B cell (primary cell): ENCODE data around the gene UGGT1. TPM values are rescaled to one million over a fixed set of nuclear protein-coding genes. Genes with fewer than 3 reads are reported as not detected.

Experiments
- ATAC-seq: fragments of 200-7000 bp; cut with Tn5 transposase; one replicate; pipeline ENCODE4 v1.10.0; 2021; ENCODE audit warnings: low read depth, mild to moderate bottlenecking, moderate number of reproducible peaks, moderate library complexity
- CTCF ChIA-PET: fragments of 350-600 bp; sonication (Branson Sonifier 250); formaldehyde crosslinking; loops from one replicate; lab custom pipeline; 2021; ENCODE audit warnings: antibody characterized with exemption, inconsistent platforms; lab: Charles Lee
- POLR2A ChIA-PET: fragments of 350-600 bp; sonication (Branson Sonifier 250); formaldehyde crosslinking; loops from one replicate; lab custom pipeline; 2021; ENCODE audit warnings: antibody characterized with exemption; lab: Charles Lee
- DNase-seq: peaks from one replicate; pipeline ENCODE4 v3.0.0; 2013
- H2AFZ ChIP-seq: 2 replicates; pipeline ENCODE4 v1.6.1; 2012; ENCODE audit warnings: mild to moderate bottlenecking, low read depth, low read length; ENCODE audit not compliant: insufficient read depth, poor library complexity, severe bottlenecking
- H3K27ac ChIP-seq, 2 donors: 1 replicate in 1 of 2; 2 replicates in 1 of 2; pipeline ENCODE4 v1.5.1; 2012 to 2013; ENCODE audit warnings: low read length in 2 of 2, mild to moderate bottlenecking in 2 of 2, moderate library complexity in 1 of 2
- H3K27me3 ChIP-seq, 4 experiments: fragments of 200-600 bp in 1 of 4; sonication (generic) in 1 of 4; replicated peaks in 1 of 4; 1 replicate in 2 of 4; 2 replicates in 2 of 4; pipeline versions ENCODE4 v1.6.1 to v1.7.0; 2013 to 2016; ENCODE audit warnings: low read length in 3 of 4, mild to moderate bottlenecking in 2 of 4, mixed read lengths in 1 of 4, moderate library complexity in 1 of 4; ENCODE audit not compliant: insufficient read depth in 4 of 4, control insufficient read depth in 3 of 4; ENCODE audit errors: control extremely low read depth in 1 of 4
- H3K36me3 ChIP-seq, 2 experiments: replicated peaks in 1 of 2; 1 replicate in 1 of 2; 2 replicates in 1 of 2; pipeline versions ENCODE4 v1.6.1 to v1.7.1; 2013; ENCODE audit warnings: low read length in 1 of 2; ENCODE audit not compliant: insufficient read depth in 2 of 2, control insufficient read depth in 1 of 2; ENCODE audit errors: control extremely low read depth in 1 of 2, extremely low read depth in 1 of 2
- H3K4me1 ChIP-seq, 2 donors: fragments of 200-600 bp in 1 of 2; sonication (generic) in 1 of 2; 1 replicate in 1 of 2; 2 replicates in 1 of 2; pipeline versions ENCODE4 v1.5.1 to v1.6.1; 2013 to 2017; ENCODE audit warnings: low read length in 2 of 2; ENCODE audit not compliant: control insufficient read depth in 2 of 2, insufficient read depth in 2 of 2
- H3K4me2 ChIP-seq: replicated peaks from 2 replicates; pipeline ENCODE3; 2012; ENCODE audit warnings: mild to moderate bottlenecking, low read depth, low read length; ENCODE audit not compliant: poor library complexity, severe bottlenecking
- H3K4me3 ChIP-seq, 5 experiments: fragments of 200-600 bp in 1 of 5; sonication (generic) in 1 of 5; 1 replicate in 3 of 5; 2 replicates in 2 of 5; pipeline versions ENCODE4 v1.5.1 to v1.7.0; 2011 to 2016; ENCODE audit warnings: low read length in 4 of 5, mild to moderate bottlenecking in 4 of 5, low read depth in 2 of 5, control low read depth in 1 of 5, moderate library complexity in 1 of 5; ENCODE audit not compliant: insufficient read depth in 1 of 5; ENCODE audit errors: control extremely low read depth in 1 of 5, extremely low read depth in 1 of 5
- H3K79me2 ChIP-seq: fragments of 200-600 bp; sonication (generic); one replicate; pipeline ENCODE4 v1.6.0; 2016; ENCODE audit warnings: low read length; ENCODE audit not compliant: control insufficient read depth, insufficient read depth
- H3K9ac ChIP-seq: fragments of 200-600 bp; sonication (generic); 2 replicates; pipeline ENCODE4 v1.6.1; 2017; ENCODE audit warnings: mild to moderate bottlenecking, low read length, moderate library complexity
- H3K9me3 ChIP-seq, 3 donors: one replicate each; pipeline versions ENCODE4 v1.6.1 to v1.7.1; 2013; ENCODE audit warnings: low read length in 2 of 3; ENCODE audit not compliant: control insufficient read depth in 2 of 3, insufficient read depth in 1 of 3; ENCODE audit errors: control extremely low read depth in 1 of 3
- H4K20me1 ChIP-seq: 2 replicates; pipeline ENCODE4 v1.6.0; 2012; ENCODE audit warnings: mild to moderate bottlenecking, low read length; ENCODE audit not compliant: insufficient read depth, control insufficient read depth, poor library complexity, severe bottlenecking
- H3K27ac Mint-ChIP-seq: one replicate; pipeline ENCODE4 v1.8.0; 2021; ENCODE audit warnings: mixed read lengths
- H3K27me3 Mint-ChIP-seq: one replicate; pipeline ENCODE4 v1.8.0; 2021; ENCODE audit warnings: mixed read lengths
- H3K4me1 Mint-ChIP-seq: one replicate; pipeline ENCODE4 v1.8.0; 2021; ENCODE audit warnings: mixed read lengths
- H3K4me3 Mint-ChIP-seq: one replicate; pipeline ENCODE4 v1.8.0; 2021; ENCODE audit warnings: mixed read lengths
- H3K9me3 Mint-ChIP-seq: one replicate; pipeline ENCODE4 v1.8.0; 2022; ENCODE audit warnings: mixed read lengths; ENCODE audit not compliant: insufficient read depth
- EZH2 ChIP-seq: IDR thresholded peaks from 2 replicates; pipeline ENCODE4 v1.6.1; 2012; ENCODE audit warnings: borderline replicate concordance, low read depth, mild to moderate bottlenecking, moderate library complexity, low read length; ENCODE audit not compliant: insufficient read depth, poor library complexity, severe bottlenecking
- WGBS: methylation state at CpG from one replicate; pipeline ENCODE4 v1.1.5; 2013; ENCODE audit warnings: missing lambda C conversion rate; ENCODE audit not compliant: insufficient coverage; 5-methylcytosine and 5-hydroxymethylcytosine counted together
- intact Hi-C: fragments of 100-400 bp; cut with micrococcal nuclease; formaldehyde crosslinking; loops from one replicate; pipeline ENCODE4 v1.10.0; 2022
- polyA plus RNA-seq: library from polyadenylated mRNA; depleted of rRNA; stranded (reverse); fragments of >200 nt; gene quantifications from 2 replicates; pipeline ENCODE4 v1.2.3, GENCODE V29; 2012
- total RNA-seq, 2 donors: library from RNA; stranded (reverse); fragments of 120-200 nt in 1 of 2; gene quantifications; 1 replicate in 1 of 2; 2 replicates in 1 of 2; pipeline versions ENCODE4 v1.2.3 to v1.2.4, GENCODE V29; 2013 to 2022
- TF ChIP-seq, protein P1 (sequence below): fragments of 200-600 bp; IDR thresholded peaks from one replicate; pipeline ENCODE4 v1.8.0; 2022; ENCODE audit warnings: antibody characterized with exemption, mild to moderate bottlenecking

The UGGT1 gene
- total and polyA plus RNA-seq, 2 donors (not counting 1 experiment from before 2014, with no cell fraction given) = 8.5 to 44.1 TPM

DNA sequence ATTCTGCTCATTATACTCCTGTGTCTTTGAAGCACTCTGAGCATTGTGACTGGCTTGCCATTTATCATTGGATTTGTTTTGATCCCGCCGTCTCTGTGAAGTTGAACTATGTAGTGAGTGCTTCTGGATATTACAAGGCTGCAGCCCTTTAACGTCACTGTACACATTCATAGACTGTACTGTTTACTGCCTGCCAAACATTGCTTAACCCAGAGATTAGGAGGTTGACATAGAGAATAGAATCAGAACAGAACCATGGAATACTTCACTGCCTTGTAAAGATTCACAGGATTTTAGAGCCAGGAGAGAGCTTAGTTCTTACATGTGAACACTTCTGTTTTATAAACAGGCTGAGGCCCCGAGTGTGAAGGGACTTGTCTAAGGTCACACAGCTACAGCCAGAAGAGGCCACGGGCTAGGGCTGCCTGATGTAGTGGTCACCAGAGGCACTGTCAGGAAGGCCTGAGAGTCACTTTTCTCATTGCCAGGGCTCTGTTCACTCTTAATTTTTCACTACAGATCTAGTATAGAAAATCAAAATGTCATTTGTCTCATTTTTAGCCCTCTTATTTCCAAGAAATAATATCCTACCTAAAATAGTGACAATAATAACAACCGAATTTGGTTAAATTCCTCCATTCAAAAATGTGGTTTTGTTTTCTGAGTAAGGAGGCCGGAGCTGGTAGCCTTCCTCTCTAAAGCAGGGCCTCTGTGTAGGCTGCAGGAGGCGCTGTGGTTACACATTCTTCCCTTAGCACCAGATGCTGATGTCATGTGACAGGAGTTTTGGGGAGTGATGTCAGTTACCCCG lies 87.9 kb downstream of the UGGT1 start:
- Histone ChIP-seq H3K4me3 (no peak overlapping the region), H2AFZ (no peak overlapping the region), H3K27ac (no peak overlapping the region), H3K79me2 (no peaks in the 10 kb centered on the region), H3K27me3 (no peaks in the 10 kb centered on the region), H4K20me1 (no peaks in the 10 kb centered on the region), H3K4me2 (no peak overlapping the region), H3K36me3 (peaks cover 0 to 82% of the 10 kb centered on the region in 2 experiments), H3K9ac (no peak overlapping the region), H3K9me3 (no peaks in the 10 kb centered on the region), H3K4me1 (no peaks in the 10 kb centered on the region)
- H3K4me1 Mint-ChIP-seq = no peaks in the 10 kb centered on the region
- H3K27ac Mint-ChIP-seq = no peak overlapping the region
- DNase-seq = peak; percentile 59
- intact Hi-C loops = loop anchor here (1.0 to 10.0 kb wide), 2 partner anchors 54 to 1676 kb away; no protein-coding TSS in a partner anchor
- no peak overlapping the region for H3K4me3 Mint-ChIP-seq
- WGBS = 88% methylated on average over 2 of the region's 9 CpGs
- CTCF ChIA-PET = interaction anchor here (0.7 to 0.9 kb wide), 2 partner anchors 55 to 58 kb away, joined by 3 to 4 read pairs; no protein-coding TSS in a partner anchor
- no peaks in the 10 kb centered on the region for H3K27me3 Mint-ChIP-seq
- no peaks in the 10 kb centered on the region for H3K9me3 Mint-ChIP-seq
- POLR2A ChIA-PET = no interaction called here
- ATAC-seq = peak; percentile 39
- TF ChIP-seq EZH2 = no peak
- TF ChIP-seq, protein P1, sequence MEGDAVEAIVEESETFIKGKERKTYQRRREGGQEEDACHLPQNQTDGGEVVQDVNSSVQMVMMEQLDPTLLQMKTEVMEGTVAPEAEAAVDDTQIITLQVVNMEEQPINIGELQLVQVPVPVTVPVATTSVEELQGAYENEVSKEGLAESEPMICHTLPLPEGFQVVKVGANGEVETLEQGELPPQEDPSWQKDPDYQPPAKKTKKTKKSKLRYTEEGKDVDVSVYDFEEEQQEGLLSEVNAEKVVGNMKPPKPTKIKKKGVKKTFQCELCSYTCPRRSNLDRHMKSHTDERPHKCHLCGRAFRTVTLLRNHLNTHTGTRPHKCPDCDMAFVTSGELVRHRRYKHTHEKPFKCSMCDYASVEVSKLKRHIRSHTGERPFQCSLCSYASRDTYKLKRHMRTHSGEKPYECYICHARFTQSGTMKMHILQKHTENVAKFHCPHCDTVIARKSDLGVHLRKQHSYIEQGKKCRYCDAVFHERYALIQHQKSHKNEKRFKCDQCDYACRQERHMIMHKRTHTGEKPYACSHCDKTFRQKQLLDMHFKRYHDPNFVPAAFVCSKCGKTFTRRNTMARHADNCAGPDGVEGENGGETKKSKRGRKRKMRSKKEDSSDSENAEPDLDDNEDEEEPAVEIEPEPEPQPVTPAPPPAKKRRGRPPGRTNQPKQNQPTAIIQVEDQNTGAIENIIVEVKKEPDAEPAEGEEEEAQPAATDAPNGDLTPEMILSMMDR = peak; percentile 66

GRCh38 chr2:128179461-128179755 lies 88.4 kb downstream of the UGGT1 start:
- no peak for ATAC-seq
- Histone ChIP-seq H4K20me1 (no peaks in the 10 kb centered on the region), H3K9ac (no peak overlapping the region), H3K27ac (no peak overlapping the region), H3K4me2 (no peak overlapping the region), H3K36me3 (peaks cover under 1 to 83% of the 10 kb centered on the region in 2 experiments), H3K27me3 (no peaks in the 10 kb centered on the region), H3K79me2 (no peaks in the 10 kb centered on the region), H3K4me3 (no peak overlapping the region), H3K4me1 (no peaks in the 10 kb centered on the region), H2AFZ (no peak overlapping the region), H3K9me3 (no peaks in the 10 kb centered on the region)
- no peaks in the 10 kb centered on the region for H3K4me1 Mint-ChIP-seq
- ChIA-PET POLR2A (no interaction called here), CTCF (no interaction called here)
- 90% methylated on average over 2 of the region's 4 CpGs for WGBS
- TF ChIP-seq, protein P1 = peak; percentile 5
- TF ChIP-seq EZH2 = no peak
- no peak overlapping the region for H3K27ac Mint-ChIP-seq
- intact Hi-C loops = loop anchor here (1.0 to 10.0 kb wide), 2 partner anchors 54 to 1675 kb away; no protein-coding TSS in a partner anchor
- no peak for DNase-seq
- H3K4me3 Mint-ChIP-seq = no peak overlapping the region
- H3K9me3 Mint-ChIP-seq = no peaks in the 10 kb centered on the region
- no peaks in the 10 kb centered on the region for H3K27me3 Mint-ChIP-seq
